Immature natural killer cell (primary cell): ENCODE measurements around the gene TLE1. TPM values are rescaled to one million over a fixed set of nuclear protein-coding genes. Genes with fewer than 3 reads are reported as not detected.

Experiments
- DNase-seq, 3 donors: peaks; one replicate each; pipeline ENCODE4 v3.0.0; 2022; ENCODE audit warnings: mixed read lengths in 1 of 3
- H3K27ac Mint-ChIP-seq, 6 donors: one replicate each; pipeline ENCODE4 v1.8.0; 2020; ENCODE audit warnings: mixed read lengths in 6 of 6, mild to moderate bottlenecking in 5 of 6, inconsistent platforms in 4 of 6, moderate library complexity in 3 of 6
- H3K27me3 Mint-ChIP-seq, 3 donors: one replicate each; pipeline ENCODE4 v1.8.0; 2020 to 2021; ENCODE audit warnings: low read depth in 3 of 3, mild to moderate bottlenecking in 3 of 3, mixed read lengths in 3 of 3, moderate library complexity in 3 of 3, inconsistent platforms in 1 of 3
- H3K36me3 Mint-ChIP-seq, 3 donors: one replicate each; pipeline ENCODE4 v1.8.0; 2020; ENCODE audit warnings: mixed read lengths in 3 of 3, inconsistent platforms in 2 of 3, mild to moderate bottlenecking in 2 of 3
- H3K4me1 Mint-ChIP-seq, 2 donors: one replicate each; pipeline ENCODE4 v1.8.0; 2020; ENCODE audit warnings: inconsistent platforms in 2 of 2, mild to moderate bottlenecking in 2 of 2, mixed read lengths in 2 of 2, moderate library complexity in 1 of 2
- H3K4me3 Mint-ChIP-seq, 5 donors: one replicate each; pipeline ENCODE4 v1.8.0; 2020; ENCODE audit warnings: mild to moderate bottlenecking in 5 of 5, mixed read lengths in 5 of 5, inconsistent platforms in 3 of 5, moderate library complexity in 3 of 5
- H3K9me3 Mint-ChIP-seq, 6 donors: one replicate each; pipeline ENCODE4 v1.8.0; 2020; ENCODE audit warnings: mild to moderate bottlenecking in 6 of 6, mixed read lengths in 6 of 6, inconsistent platforms in 4 of 6, moderate library complexity in 3 of 6
- polyA plus RNA-seq, 3 donors: library from polyadenylated mRNA; unstranded; fragments of 300-500 nt; fragmentation: Illumina TruSeq; gene quantifications; one replicate each; pipeline ENCODE4 v1.2.3, GENCODE V29; 2021

TLE1 gene
- polyA plus RNA-seq, 3 donors from 2014 or later, result 63.9 to 97.9 (median 77.0) TPM

DNA sequence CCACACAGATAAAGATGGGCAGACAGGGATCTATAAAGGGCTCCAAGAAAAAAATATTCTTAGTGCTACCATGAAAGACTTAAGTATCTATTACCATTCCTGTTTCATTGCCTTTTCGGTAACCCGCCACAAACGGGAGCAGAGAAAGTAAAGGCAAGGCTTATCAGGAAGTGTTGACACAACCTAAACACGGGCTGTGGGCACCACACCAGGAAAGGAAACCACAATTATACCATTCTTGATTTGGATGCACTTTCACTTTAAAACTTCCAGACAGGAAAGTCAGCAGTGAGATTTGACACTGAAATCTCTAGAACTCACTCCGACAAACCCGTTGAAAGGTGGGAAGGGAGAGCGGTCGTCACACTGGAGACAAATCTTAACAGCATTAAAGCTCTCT, 6.5 kb downstream of the TLE1 start:
- Mint-ChIP-seq H3K36me3 (peaks cover 20 to 33% (median 22%) of the 10 kb centered on the region in 3 donors), H3K4me1 (peaks cover 4 to 19% of the 10 kb centered on the region in 2 donors), H3K9me3 (no peaks in the 10 kb centered on the region), H3K27ac (peak overlapping the region in 4 of 6 donors; percentile 5 to 56 (median 34)), H3K27me3 (peaks cover 0 to 10% (median 5%) of the 10 kb centered on the region in 3 donors), H3K4me3 (peak overlapping the region in 1 of 5 donors; percentile 74)
- peak in 2 of 3 donors; percentile 16 to 22 for DNase-seq

DNA sequence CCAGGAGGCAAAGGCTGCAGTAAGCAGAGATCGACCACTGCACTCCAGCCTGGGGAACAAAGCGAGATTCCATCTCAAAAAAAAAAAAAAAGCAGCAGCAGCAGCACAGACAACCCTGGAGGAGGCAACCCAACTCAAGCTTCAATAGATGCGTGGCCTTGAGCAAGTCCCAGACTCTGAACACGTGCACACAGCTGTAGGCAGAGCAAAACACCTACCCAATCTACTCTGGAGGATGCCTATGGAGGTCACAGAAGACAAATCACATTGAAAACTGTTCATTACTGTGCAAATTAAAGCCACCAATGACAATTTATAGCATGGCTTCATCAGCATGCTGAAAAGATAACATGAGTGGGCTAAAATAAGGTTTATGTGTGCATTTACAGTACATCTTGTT, 7.2 kb downstream of the TLE1 start:
- Mint-ChIP-seq H3K4me1 (peaks cover 6 to 20% of the 10 kb centered on the region in 2 donors), H3K4me3 (peak overlapping the region in 1 of 5 donors; percentile 74), H3K36me3 (peaks cover 20 to 34% (median 22%) of the 10 kb centered on the region in 3 donors), H3K27me3 (peaks cover 0 to 5% (median 4%) of the 10 kb centered on the region in 3 donors), H3K27ac (no peak overlapping the region), H3K9me3 (no peaks in the 10 kb centered on the region)
- no peak for DNase-seq

DNA sequence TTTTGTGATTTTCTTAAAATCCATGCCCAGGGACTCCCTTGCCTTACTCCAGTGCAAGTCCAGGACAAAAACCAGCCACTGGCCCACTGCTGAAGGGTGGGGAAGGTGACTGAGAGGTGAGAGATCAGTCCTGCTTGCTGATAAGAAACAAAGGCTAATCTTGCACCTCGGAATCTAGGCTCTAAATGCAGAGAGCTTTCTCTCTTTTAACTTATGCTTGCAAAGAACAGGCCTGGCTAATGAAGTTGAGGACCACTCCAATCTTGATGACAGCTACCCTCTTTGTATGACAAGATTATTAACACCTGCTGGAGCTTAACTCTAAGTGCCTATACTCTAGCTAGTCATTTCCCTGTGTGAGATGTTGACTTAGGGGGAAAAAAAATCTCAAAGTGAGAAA, 8.8 kb downstream of the TLE1 start:
- Mint-ChIP-seq H3K9me3 (no peaks in the 10 kb centered on the region), H3K27me3 (peaks cover 0 to 2% (median 0%) of the 10 kb centered on the region in 3 donors), H3K4me1 (peaks cover 17 to 30% of the 10 kb centered on the region in 2 donors), H3K4me3 (peak overlapping the region in 2 of 5 donors; percentile 13 to 14), H3K36me3 (peaks cover 27 to 40% (median 28%) of the 10 kb centered on the region in 3 donors), H3K27ac (no peak overlapping the region)
- DNase-seq, result no peak

GRCh38 chr9:81680006-81680405, 9.3 kb downstream of the TLE1 start:
- Mint-ChIP-seq H3K9me3 (no peaks in the 10 kb centered on the region), H3K4me3 (no peak overlapping the region), H3K4me1 (peaks cover 22 to 35% of the 10 kb centered on the region in 2 donors), H3K36me3 (peaks cover 27 to 40% (median 28%) of the 10 kb centered on the region in 3 donors), H3K27ac (no peak overlapping the region), H3K27me3 (peaks cover 0 to 2% (median 0%) of the 10 kb centered on the region in 3 donors)
- no peak for DNase-seq

GRCh38 chr9:81678088-81678487, 11.3 kb downstream of the TLE1 start:
- no peak overlapping the region for H3K27ac Mint-ChIP-seq
- DNase-seq, result no peak
- peaks cover 38 to 48% of the 10 kb centered on the region in 2 donors for H3K4me1 Mint-ChIP-seq
- no peaks in the 10 kb centered on the region for H3K9me3 Mint-ChIP-seq
- no peak overlapping the region for H3K4me3 Mint-ChIP-seq
- H3K36me3 Mint-ChIP-seq, result peaks cover 27 to 55% (median 38%) of the 10 kb centered on the region in 3 donors
- peaks cover 0 to 2% (median 1%) of the 10 kb centered on the region in 3 donors for H3K27me3 Mint-ChIP-seq

DNA sequence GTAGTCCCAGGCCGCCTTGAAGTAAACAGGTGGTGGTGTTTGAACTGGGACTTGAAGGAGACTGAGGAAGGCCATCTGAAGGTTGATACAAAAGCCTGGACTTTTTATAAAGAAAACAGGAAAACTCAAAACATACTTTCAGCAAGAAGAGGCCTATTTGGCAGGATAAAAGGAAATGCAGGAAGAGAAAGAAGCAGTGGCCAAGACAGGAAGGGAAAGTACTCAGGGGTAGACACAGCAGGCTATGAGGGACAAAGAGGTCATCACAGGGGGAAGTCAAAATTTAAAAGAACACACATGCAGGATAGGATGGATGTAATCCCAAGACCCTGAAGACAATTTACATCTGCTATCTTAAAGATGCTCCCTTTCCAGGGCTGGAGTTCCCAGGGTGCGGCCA, 13.0 kb downstream of the TLE1 start:
- no peak overlapping the region for H3K4me3 Mint-ChIP-seq
- no peaks in the 10 kb centered on the region for H3K9me3 Mint-ChIP-seq
- peaks cover 32 to 53% (median 39%) of the 10 kb centered on the region in 3 donors for H3K36me3 Mint-ChIP-seq
- peak overlapping the region in 1 of 6 donors; percentile 39 for H3K27ac Mint-ChIP-seq
- peaks cover 54 to 60% of the 10 kb centered on the region in 2 donors for H3K4me1 Mint-ChIP-seq
- peaks cover 0 to 2% (median 1%) of the 10 kb centered on the region in 3 donors for H3K27me3 Mint-ChIP-seq
- no peak for DNase-seq

DNA sequence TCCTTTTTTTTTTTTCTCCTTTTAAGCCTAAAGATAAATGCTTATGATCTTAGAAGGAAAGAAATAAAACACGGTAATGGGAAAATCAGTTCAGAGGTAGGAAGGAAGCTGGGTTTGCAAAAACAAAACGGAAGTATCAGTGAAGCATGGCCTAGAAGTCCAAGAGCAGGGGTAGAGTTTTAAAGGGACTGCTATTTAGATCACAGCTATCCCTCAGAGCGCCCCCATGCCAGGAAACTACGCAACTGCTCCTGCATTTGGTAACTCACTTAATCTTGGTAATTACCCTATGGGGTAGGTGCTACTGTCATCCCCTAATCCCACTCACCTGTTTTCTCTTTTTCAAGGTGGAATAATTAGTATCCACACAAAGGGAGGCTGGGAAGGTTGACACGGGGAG, 16.0 kb downstream of the TLE1 start:
- Mint-ChIP-seq H3K9me3 (no peaks in the 10 kb centered on the region), H3K27ac (peak overlapping the region in 1 of 6 donors; percentile 11), H3K4me1 (peaks cover 53 to 72% of the 10 kb centered on the region in 2 donors), H3K36me3 (peaks cover 17 to 39% (median 21%) of the 10 kb centered on the region in 3 donors), H3K4me3 (no peak overlapping the region), H3K27me3 (peaks cover 0 to 2% (median 1%) of the 10 kb centered on the region in 3 donors)
- DNase-seq, result no peak

- H3K4me1 Mint-ChIP-seq, result peaks cover 56 to 77% of the 10 kb centered on the region in 2 donors
- DNase-seq, result no peak
- H3K27ac Mint-ChIP-seq, result peak overlapping the region in 2 of 6 donors; percentile 47 to 77
- H3K27me3 Mint-ChIP-seq, result peaks cover 0 to 2% (median 1%) of the 10 kb centered on the region in 3 donors
- H3K9me3 Mint-ChIP-seq, result no peaks in the 10 kb centered on the region
- H3K36me3 Mint-ChIP-seq, result peaks cover 17 to 36% (median 21%) of the 10 kb centered on the region in 3 donors
- no peak overlapping the region for H3K4me3 Mint-ChIP-seq
Measured at GRCh38 chr9:81671880-81672280, 17.5 kb downstream of the TLE1 start.

GRCh38 chr9:81669866-81670265, 19.5 kb downstream of the TLE1 start:
- Mint-ChIP-seq H3K4me3 (no peak overlapping the region), H3K9me3 (no peaks in the 10 kb centered on the region), H3K27me3 (peaks cover 0 to 2% (median 1%) of the 10 kb centered on the region in 3 donors), H3K27ac (no peak overlapping the region), H3K36me3 (peaks cover 11 to 30% (median 16%) of the 10 kb centered on the region in 3 donors), H3K4me1 (peaks cover 59 to 76% of the 10 kb centered on the region in 2 donors)
- DNase-seq, result no peak

DNA sequence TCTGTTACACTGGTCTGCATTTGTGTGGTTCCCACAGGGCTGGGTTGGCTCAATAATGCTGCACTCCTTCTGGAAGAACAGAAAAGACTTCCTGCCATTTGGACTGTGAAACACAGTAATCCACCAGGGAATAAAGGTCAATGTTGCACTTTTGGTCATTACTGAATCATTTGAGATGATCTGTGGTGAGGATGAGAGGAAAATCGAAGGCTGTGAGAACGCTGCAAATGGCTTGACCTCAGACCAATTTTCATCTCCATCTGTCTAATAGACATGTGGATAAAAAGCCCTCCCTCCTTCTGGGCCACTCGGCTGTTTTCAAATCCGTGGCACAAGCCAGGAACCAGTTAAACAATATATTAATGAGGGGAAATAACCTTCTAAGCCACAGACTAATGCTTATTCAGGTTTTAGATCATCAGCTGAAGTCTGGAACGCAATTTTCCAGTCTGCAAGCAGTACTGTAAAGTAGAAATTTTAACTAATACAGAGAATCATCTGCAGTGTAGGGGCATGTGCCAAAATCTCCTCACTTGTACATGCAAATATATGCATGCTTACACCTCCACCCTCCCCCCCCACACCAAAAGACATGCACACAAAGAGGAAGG, 20.2 kb downstream of the TLE1 start:
- no peak for DNase-seq
- Mint-ChIP-seq H3K27ac (peak overlapping the region in 1 of 6 donors; percentile 36), H3K36me3 (peaks cover 11 to 25% (median 15%) of the 10 kb centered on the region in 3 donors), H3K27me3 (peaks cover 0 to 2% (median 1%) of the 10 kb centered on the region in 3 donors), H3K9me3 (no peaks in the 10 kb centered on the region), H3K4me1 (peaks cover 60 to 78% of the 10 kb centered on the region in 2 donors), H3K4me3 (no peak overlapping the region)

DNA sequence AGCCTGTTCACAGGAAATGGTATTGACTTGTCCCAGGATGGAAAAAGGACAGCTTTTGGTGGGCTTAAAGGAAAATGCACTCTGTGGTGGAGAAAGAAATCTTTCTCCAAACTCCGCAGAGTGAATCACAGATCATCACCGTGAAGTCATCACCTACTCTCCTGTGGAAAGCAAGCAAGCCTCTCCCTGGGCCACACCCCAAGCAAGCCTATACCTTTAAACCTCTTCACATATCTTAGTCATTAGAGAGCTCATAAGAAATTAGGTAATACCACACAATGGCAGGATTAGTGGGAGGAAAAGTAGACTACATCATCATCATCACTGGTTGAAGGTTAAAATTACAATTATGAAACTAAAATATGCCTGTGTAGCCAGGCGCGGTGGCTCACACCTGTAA, 23.2 kb downstream of the TLE1 start:
- DNase-seq, result no peak
- Mint-ChIP-seq H3K27ac (peak overlapping the region in 2 of 6 donors; percentile 39 to 74), H3K36me3 (peaks cover 0 to 10% (median 10%) of the 10 kb centered on the region in 3 donors), H3K27me3 (no peaks in the 10 kb centered on the region), H3K4me3 (no peak overlapping the region), H3K4me1 (peaks cover 62 to 80% of the 10 kb centered on the region in 2 donors), H3K9me3 (no peaks in the 10 kb centered on the region)

DNA sequence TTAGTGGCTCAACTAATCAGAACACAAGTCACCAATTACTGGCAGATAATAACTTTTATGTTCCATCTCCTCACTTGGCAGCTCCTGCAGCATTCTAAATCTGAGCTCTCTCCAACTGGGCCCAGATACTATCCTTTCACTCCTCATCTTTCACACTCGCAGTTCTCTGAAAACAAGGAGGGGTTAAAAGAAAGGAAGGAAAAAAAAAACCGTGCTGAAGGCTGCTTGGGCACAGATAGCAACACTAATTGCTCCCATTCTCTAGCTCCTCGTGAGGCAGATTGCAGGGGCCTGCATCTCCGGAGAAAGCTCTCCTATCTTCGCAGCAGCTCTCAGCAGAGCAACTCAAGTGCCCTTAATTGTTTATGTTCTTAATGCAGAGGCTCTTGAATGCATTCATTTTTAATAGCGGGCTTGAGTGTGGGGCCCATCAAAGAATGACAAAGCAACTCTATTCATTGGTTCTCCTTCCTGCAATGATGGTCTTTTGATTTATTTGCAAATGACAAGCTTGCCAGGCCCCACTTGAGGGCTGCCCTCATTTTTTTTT, 23.9 kb downstream of the TLE1 start:
- DNase-seq, result no peak
- Mint-ChIP-seq H3K4me3 (peak overlapping the region in 2 of 5 donors; percentile 3 to 24), H3K36me3 (peaks cover 0 to 10% (median 10%) of the 10 kb centered on the region in 3 donors), H3K27ac (peak overlapping the region in 4 of 6 donors; percentile 8 to 74 (median 48)), H3K9me3 (no peaks in the 10 kb centered on the region), H3K4me1 (peaks cover 62 to 80% of the 10 kb centered on the region in 2 donors), H3K27me3 (no peaks in the 10 kb centered on the region)

DNA sequence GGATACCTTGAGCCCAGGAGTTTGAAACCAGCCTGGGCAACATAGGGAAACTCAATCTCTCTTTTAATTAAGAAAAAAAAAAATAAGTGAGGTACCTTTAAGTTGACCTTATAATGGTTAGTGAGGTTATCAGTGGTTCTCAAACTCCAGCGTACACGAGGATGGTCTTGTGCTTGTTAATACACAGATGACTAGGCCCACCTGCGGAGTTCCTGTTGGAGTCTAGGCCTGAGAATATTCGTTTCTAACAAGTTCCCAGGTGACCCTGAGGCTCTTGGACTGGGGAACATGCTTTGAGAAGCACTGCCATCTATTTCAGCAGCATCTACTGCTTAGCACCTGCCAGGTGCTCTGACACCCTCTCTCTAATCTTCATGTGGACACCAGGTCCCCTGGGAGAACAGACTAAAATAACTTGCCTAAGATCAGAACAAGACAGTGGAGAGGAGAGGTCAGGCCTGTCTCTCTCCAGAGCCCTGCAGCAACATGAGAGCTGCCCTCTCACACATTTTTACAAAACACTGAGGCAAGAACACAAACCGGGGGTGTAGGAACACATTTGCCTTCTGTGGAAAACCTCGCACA, 24.6 kb downstream of the TLE1 start:
- Mint-ChIP-seq H3K27me3 (no peaks in the 10 kb centered on the region), H3K9me3 (no peaks in the 10 kb centered on the region), H3K4me1 (peaks cover 65 to 82% of the 10 kb centered on the region in 2 donors), H3K27ac (peak overlapping the region; percentile 8 to 74 (median 37)), H3K36me3 (peaks cover 0 to 13% (median 10%) of the 10 kb centered on the region in 3 donors), H3K4me3 (peak overlapping the region in 2 of 5 donors; percentile 5 to 14)
- DNase-seq, result no peak

- H3K4me1 Mint-ChIP-seq, result peaks cover 69 to 87% of the 10 kb centered on the region in 2 donors
- H3K4me3 Mint-ChIP-seq, result no peak overlapping the region
- peaks cover 0 to 10% (median 10%) of the 10 kb centered on the region in 3 donors for H3K36me3 Mint-ChIP-seq
- H3K27ac Mint-ChIP-seq, result peak overlapping the region in 1 of 6 donors; percentile 35
- H3K9me3 Mint-ChIP-seq, result no peaks in the 10 kb centered on the region
- no peaks in the 10 kb centered on the region for H3K27me3 Mint-ChIP-seq
- DNase-seq, result no peak
Measured at GRCh38 chr9:81661339-81661738, 28.0 kb downstream of the TLE1 start.
